GM21619 (cell line): ENCODE data around the gene CENPB.
"Not testable (repeated sequence)": the region's sequence is repeated elsewhere in the genome, so short reads cannot be mapped to it uniquely, and the experiment has no call there.

Source experiments
- ATAC-seq: cut with Tn5 transposase; IDR thresholded peaks from one replicate; pipeline ENCODE4 v1.9.1; 2021; ENCODE audit not compliant: unreplicated experiment

The CENPB gene

DNA sequence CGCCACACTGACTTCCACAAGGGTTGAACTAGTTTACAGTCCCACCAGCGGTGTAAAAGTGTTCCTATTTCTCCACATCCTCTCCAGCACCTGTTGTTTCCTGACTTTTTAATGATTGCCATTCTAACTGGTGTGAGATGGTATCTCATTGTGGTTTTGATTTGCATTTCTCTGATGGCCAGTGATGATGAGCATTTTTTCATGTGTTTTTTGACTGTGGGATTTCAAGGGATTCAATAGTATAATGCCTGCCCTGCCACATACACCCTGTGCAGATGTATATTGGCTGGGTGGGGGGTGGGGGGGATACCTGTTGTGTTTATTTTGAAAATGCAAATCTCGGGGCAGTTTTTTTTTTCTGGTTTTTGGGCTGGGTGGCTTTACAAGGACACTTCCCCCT lies 7.6 kb upstream of the CENPB start:
- not testable (repeated sequence) for ATAC-seq

DNA sequence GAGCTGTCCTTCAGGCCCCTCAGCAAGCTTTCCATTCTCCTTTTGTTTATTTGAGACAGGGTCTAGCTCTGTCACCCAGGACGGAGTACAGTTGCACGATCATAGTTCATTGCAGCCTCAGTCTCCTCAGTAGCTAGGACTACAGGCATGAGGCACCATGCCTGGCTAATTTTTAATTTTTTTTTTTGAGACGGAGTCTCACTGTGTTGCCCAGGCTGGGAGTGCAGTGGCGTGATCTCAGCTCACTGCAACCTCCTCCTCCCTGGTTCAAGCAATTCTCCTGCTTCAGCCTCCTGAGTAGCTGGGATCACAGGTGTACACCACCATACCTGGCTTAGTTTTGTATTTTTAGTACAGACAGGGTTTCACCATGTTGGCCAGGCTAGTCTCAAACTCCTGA lies 2.7 kb upstream of the CENPB start:
- not testable (repeated sequence) for ATAC-seq

DNA sequence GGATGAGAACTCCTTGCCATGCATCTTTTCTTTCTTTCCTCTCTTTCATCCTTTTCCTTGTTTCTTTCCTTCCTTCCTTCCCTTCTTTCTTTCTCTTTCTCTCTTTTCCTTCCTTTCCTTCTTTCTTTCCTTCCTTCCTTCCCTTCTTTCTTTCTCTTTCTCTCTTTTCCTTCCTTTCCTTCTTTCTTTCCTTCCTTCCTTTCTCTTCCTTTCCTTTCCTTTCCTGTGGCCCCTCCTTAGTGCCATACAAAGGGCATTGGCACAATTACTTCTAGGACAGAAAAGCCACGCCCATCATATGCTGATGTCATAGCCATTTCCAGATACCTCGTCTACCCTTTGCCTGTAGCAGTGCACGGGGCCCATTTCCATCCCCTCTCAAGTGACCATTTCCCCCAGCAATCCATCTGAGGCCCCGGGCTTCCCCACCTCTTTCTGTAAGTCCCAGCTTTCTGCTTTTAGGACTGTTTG lies 2.2 kb upstream of the CENPB start:
- ATAC-seq, result no peak

- no peak for ATAC-seq
These were observed 929 bp upstream of the CENPB start for GRCh38 chr20:3787324-3788014.

DNA sequence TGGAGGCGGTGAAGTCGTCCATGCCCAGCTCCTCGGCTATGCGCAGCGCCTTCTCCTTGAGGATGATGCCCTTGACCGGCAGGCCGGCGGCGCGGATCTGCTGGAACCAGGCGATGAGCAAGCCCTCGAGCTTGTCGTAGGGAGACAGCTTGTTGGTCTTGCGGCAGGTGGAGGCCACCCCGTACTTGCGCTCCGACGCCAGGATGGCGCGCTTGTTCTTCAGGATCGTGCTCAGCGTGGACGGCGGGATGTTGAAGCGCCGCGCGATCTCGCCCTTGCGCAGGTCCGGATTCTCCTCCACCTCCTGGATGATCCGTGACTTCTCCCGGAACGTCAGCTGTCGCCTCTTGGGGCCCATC lies 435 bp downstream of the CENPB start:
- ATAC-seq, result peak; percentile 12

GRCh38 chr20:3785240-3786125 lies 1.1 kb downstream of the CENPB start:
- ATAC-seq, result no peak

DNA sequence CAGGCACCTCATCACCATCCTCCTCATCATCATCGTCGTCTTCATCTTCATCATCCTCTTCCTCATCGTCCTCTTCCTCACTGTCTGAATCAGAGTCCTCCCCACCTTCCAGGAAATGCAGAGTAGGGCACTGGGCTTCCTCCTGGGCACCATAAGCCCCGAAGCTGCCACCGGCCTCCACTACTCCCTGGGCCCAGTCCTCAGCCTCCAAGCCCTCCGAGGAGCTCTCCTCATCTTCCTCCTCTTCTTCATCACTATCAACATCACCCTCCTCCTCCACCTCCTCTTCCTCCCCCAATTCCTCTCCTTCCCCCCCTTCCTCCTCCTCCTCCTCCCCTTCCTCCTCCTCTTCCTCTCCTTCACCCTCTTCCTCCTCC lies 1.7 kb downstream of the CENPB start:
- ATAC-seq, result no peak

GRCh38 chr20:3784216-3784853 lies 2.2 kb downstream of the CENPB start:
- no peak for ATAC-seq

DNA sequence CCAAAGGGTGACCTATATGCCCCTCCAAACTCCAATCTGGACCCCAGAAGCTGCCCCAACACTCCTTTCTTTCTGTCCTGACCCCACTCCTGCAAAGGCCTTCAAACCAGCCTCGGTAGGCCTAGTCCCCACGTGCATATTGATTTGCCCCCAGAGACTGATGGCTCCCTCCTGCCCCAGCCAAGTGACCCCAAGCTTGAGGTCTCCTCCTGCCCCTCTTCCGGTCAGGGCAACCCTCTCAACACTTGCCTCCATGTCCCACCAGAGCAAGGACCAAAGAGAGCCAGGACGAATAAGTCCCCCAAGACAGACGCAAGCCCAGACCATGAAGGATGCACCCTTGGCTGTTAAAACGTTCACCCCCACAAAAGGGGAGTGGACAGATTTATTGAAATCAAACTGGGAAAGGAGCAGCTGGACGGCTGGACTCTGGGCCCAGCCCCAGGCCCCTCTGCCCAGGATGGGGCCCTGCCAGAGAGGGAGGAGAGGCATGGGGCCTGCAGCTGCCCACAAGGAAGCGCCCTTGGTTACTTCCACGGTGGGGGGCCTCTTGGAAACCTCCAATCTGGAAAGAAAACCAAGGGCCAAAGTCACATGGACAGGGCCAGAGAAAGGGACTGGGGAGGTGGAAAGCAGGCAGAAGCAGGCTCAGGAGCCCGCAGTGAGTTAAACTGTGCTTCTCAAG lies 2.9 kb downstream of the CENPB start:
- ATAC-seq, result no peak

GRCh38 chr20:3783068-3783489 lies 3.5 kb downstream of the CENPB start:
- ATAC-seq, result no peak

DNA sequence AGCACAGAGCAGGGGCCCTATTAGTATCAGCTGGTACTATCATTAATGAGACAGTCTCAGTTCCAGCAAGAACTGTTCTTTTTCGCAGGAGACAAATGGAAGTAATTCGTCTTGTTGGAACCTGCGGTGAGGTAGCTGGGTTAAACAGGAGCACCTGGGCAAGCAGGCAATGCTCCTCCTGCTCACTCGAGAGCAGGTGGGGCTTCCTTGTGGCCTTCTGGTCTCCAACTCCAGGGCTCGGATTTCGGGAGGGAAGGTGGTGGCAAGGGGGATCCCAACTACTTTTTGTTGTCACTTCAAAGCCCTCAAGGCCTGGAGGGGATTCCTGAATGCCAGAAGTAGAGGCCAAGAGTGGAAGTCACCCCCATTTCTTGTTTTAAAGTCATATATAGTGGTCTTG lies 3.9 kb downstream of the CENPB start:
- no peak for ATAC-seq

GRCh38 chr20:3781153-3781910 lies 5.2 kb downstream of the CENPB start, which contains the start of gene SPEF1:
SPEF1 (minus strand) TSS chr20:3781448; CDS start chr20:3781287, 161 bp downstream.
- no peak for ATAC-seq

- no peak for ATAC-seq
These were observed 7.6 kb downstream of the CENPB start for GRCh38 chr20:3778976-3779375.

DNA sequence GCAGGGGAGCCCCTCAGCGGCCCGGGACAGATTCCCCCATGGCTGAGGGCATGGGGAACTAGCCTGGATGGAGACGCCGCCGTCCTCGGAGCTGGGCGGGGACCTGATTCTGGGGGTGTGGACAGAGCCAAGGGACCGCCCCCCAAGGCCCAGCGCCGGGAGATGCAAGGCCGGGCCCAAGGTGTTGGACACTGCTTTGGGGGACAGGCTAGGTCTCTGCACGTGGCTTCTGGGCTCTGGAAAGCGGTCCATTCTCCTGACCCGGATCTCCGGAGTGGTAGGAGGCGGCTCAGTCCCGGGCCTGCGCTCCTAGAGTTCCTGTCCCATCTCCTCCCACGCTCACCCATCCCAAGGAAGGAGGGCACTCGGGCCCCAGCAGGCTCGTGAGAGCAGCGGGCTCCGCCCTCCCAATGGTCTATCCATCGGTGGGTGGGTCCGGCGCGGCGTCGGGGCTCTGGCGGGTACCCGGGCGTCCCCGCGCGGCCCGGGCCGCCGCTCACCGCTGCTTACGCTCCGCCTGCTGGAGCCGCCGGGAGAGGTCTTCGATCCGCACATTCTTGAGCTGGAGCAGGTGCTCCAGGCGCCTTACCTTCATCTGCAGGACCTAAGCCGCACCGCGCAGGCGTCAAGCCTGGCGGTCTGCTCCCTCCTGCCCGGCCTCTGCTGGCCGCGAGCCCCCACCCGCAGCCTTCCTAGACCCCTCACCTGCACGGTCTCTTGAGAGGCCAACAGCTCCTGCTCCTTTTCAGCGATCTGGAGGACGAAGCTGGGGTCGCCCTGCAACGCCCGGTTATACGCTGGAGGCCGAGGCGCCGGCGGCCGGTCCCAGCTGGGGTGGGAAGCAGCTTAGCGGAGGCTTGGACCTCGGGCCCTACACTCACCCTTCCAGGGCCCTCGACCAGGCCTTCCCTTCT lies 8.6 kb downstream of the CENPB start:
- no peak for ATAC-seq

DNA sequence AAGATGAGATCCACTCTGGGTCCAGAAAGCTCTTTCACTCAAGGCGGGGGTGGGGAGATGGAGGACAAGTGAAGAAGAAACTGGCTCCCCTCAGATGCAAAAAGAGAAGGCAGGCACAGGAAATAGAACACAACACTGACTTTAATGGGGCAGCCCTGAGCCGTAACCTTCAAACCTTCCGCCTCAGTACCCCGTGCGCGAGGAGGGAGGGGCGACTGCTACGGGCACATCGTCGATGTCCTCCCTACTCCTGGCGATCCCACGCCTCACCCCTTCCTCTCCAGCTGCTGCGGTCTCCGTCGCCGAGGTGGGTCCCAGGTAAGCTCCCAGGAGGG lies 9.2 kb downstream of the CENPB start:
- no peak for ATAC-seq

DNA sequence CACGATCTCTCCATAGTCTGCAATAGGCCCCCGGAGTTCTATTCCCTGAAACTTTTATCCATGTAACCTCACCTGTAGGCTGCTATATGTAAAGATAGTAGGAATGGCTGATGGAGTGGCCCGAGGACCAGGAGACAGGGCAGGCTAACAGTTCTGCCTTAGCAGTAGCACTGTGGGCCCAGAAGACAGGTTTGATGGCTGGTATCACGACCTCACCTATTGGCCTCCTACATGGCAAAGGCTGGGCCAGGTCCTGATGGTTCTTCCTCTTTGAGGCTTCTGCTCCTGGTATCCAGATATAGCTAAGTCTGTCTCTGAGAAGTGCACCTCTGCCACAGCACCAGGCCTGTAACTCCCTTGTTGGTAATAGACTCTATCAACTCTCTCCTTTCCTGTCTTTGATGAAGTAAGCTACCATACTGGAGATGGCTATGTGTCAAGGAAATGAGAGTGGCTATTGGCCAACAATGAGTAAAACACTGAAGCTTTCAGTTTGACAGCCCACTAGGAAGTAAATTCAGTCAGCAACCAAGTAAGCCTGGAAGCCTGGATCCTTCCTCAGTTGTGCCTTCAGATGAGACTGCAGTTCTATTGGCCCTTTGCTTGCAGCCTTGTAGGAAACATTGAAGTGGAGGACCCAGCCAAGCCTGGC lies 11.0 kb downstream of the CENPB start:
- ATAC-seq, result no peak

GRCh38 chr20:3771552-3772058 lies 14.9 kb downstream of the CENPB start:
- ATAC-seq, result no peak

GRCh38 chr20:3768342-3769130 lies 18.0 kb downstream of the CENPB start:
- peak; percentile 29 for ATAC-seq
